GM19025 (cell line): ENCODE measurements around the gene MICAL3.
A peak's percentile ranks its signal among the peaks of the same experiment; 100 is the strongest.
"Not testable (repeated sequence)": the region's sequence is repeated elsewhere in the genome, so short reads cannot be mapped to it uniquely, and the experiment has no call there.

Source experiments
- ATAC-seq: cut with Tn5 transposase; IDR thresholded peaks from one replicate; pipeline ENCODE4 v1.9.1; 2021; ENCODE audit warnings: mild to moderate bottlenecking, low read depth, moderate library complexity; ENCODE audit not compliant: unreplicated experiment

The MICAL3 gene

GRCh38 chr22:17774206-17774925 lies 250.0 kb downstream of the MICAL3 start, which contains the start of gene BID:
Gene BID (minus strand): TSS chr22:17774469. CDS start chr22:17750116, 24,353 bp downstream.
- peak; percentile 18 for ATAC-seq

GRCh38 chr22:17773606-17774205 lies 250.7 kb downstream of the MICAL3 start:
- ATAC-seq: peak; percentile 35

DNA sequence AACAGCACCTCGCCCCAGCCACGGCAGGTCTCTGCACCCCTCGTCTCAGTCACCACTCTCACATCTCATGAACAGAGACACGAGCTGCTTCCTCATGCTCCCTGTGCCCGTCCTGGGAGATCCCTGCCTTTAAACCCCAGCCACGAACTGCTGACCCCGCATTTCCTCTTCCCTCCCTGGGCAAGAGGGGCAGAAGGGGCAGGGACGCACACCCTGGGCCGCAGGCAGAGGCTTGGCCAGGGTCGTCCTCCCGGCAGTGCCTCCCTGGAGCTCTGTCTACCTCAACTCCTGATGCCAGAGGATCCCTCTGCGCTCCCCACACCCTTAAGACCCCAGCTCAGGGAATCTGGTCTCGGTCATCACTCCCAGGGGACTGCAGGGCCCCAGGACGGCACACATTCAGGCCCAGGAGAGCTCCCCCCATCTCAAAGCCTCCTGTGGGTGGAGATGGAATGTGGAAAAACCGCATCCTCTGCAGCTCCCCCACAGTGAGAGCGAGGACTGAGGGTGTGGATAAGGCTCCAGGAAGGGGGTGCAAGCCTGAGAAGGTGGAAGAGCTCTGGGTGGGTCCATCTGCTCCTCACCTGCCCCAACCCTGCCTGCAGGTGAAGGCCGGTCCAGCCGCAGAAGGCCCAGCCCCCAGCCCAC lies 251.3 kb downstream of the MICAL3 start:
- no peak for ATAC-seq

- no peak for ATAC-seq
Observed at GRCh38 chr22:17772249-17772957, 252.0 kb downstream of the MICAL3 start.

DNA sequence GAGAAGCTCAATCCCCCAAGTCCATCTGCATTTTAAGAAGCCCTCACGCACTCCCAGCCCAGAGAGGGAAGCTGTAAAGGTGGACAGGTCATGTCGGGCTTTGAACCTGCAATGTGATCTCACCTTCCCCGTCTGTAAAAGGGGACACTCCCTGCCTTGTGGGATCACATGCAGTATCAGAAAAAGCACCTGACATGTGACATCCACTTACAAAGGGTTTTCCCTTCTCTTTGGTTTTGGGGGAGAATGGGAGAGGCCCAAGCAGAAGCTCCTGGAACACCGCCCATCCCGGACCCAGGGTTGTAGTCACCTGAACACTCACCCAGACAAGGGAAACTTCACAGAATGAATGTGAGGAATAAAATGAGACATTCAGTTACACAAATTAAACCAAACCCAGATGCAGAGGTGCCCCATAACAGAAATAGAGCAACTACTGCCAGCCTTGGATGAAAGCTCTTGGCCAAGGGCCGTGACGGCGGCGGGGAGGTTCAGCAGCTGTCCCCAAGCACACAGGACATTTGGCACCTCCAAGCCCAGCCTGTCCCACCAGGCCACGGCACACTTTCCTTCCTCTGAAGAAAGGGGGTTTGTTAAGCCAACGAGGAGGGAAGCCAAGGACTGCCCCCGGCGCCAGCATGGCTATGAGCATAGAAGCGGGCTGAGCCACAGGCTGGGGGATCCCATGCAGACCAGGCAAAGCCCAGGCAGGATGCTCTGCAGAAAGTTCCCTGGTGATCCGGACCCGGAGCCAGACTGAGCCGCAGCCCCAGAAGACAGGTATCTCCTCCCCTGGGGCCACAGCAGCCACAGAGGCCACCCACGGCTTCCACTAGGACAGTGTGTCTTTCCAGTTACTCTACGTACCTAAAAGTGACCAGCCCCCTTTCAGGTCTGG lies 253.9 kb downstream of the MICAL3 start:
- no peak for ATAC-seq

DNA sequence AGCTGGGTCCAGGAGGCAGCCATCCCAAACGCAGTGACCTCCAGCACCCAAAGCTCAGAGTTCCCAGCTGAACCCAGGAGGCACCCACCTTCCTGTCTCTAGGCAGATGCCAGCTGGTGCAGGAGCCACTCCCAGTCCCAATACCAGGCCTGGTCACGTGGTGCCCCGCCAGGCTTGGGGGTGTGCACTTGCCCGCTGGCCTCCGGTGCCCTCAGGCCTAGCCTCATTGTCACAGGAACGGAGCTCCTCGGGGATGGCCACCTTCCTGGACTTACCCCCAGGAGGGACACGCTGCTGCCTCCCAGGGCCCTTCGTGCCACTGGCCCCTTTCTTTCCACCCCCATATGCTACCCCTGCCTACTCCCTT lies 254.7 kb downstream of the MICAL3 start:
- no peak for ATAC-seq

DNA sequence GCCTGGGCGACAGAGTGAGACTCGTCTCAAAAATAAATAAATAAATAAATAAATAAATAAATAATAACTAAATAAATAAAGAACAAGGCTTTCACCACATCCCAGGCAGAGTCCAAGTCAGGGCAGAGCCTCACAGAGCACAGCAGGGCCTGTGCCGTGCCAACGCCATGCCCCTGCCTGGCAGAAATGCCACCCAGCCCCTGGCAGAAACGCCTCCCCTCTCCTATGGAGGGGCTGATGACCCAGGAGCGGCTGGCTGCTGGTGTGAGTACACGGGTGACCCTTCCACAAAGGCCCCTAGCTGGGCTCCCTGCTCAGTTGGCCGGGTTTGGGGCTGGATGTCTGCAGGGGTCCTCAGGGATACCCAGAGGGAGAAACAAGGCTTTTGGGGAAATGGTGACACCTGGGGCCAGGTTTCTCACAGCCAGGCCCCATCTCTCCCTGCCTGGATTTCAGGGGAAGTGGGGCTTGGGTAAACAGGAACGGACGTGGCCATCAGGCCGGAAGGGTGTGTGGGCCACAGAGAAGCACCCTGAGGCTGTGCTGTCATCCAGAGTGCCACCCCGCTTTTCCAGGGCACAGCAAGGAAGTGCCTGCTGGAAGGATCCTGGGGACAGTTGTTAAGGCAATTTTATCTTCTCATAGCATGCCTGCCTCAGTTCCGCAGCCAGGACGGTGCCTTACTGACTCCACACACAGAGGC lies 255.2 kb downstream of the MICAL3 start:
- no peak for ATAC-seq

- peak; percentile 74 for ATAC-seq
Observed at GRCh38 chr22:17767233-17768065, 256.9 kb downstream of the MICAL3 start.

DNA sequence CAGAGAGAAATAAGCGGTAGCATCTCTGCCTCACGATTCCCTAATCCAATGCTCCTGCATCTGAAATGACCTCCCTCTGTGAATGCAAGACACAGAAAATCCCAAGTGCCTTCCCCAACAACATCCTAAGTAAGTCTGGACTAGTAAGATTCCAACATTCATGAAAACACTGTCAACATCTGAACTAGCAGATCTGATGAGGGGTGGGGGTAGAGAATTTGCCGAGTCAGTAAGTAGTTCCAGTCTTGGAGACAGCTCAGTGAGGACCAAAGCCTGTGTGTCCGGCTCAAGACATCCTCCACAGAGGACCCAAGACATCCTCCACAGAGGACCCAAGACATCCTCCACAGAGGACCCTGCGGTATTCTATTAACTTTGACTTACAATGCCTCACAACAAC lies 259.5 kb downstream of the MICAL3 start:
- not testable (repeated sequence) for ATAC-seq

DNA sequence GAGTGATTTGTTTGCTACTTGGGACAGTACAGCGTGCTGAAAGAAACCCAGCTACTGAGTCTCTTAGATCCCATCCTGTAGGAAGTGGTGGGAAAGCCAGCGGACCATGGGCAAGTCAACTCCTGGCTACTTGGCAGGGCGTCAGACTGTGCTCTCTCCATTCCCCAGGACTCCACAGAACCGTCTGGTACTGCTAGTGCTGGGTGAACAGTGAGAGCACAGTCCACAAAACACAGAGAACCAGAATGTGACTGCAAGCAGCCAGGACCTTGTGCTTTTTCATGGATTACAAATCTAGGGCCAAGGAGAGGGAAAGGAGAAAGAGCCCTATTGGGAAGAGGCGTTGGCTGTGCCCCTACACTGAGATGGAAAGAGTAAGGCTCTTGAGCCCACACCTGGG lies 260.3 kb downstream of the MICAL3 start:
- ATAC-seq: no peak

DNA sequence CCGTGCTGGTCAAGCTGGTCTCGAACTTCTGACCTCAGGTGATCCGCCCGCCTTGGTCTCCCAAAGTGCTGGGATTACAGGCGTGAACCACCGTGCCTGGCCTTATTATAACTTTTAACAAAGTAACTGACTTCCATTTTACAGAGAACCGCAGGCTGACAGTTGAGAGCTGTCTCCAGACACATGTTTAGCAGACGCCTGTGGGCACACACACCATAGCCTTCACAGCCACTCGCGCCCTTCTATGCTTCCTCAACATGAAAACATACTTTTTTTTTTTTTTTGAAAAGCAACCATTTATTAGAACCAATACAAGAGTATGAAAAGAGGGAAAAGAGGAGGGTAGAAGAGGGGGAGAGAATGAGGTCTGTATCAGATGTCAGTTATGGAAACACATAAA lies 260.9 kb downstream of the MICAL3 start:
- ATAC-seq: not testable (repeated sequence)

GRCh38 chr22:17761138-17761488 lies 263.2 kb downstream of the MICAL3 start:
- ATAC-seq: no peak

DNA sequence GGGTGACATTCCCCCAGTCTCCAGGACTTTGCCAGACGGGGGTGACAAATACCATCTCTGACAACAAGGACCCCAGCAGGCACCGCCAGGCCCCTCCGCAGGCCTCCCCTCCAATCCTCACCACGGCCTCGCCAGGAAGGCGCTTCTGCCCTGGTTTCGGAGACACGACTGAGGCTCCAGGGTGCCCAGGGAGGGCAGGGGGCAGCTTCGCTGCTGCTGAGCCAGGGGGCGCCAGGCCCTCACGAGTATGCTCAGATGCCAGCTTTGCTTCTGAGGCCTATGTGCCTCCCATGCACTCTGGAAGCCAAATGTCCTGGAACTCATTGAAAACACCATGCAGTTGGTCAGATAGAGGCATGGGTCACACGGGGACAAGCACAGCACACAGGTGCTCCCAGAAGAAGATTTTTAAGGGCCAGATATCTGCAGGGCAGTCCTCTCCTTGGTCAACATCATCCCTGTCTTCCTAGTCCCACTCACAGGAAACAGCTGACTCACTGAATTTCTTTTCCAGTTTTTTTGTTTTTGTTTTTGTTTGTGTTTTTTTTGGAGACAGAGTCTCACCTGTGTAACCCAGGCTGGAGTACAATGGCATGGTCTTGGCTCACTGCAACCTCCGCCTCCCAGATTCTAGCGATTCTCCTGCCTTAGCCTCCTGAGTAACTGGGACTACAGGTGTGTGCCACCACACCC lies 270.0 kb downstream of the MICAL3 start:
- ATAC-seq: no peak

GRCh38 chr22:17753401-17753989 lies 270.9 kb downstream of the MICAL3 start:
- ATAC-seq: no peak

- ATAC-seq: no peak
Observed at GRCh38 chr22:17751596-17751995, 272.8 kb downstream of the MICAL3 start.

DNA sequence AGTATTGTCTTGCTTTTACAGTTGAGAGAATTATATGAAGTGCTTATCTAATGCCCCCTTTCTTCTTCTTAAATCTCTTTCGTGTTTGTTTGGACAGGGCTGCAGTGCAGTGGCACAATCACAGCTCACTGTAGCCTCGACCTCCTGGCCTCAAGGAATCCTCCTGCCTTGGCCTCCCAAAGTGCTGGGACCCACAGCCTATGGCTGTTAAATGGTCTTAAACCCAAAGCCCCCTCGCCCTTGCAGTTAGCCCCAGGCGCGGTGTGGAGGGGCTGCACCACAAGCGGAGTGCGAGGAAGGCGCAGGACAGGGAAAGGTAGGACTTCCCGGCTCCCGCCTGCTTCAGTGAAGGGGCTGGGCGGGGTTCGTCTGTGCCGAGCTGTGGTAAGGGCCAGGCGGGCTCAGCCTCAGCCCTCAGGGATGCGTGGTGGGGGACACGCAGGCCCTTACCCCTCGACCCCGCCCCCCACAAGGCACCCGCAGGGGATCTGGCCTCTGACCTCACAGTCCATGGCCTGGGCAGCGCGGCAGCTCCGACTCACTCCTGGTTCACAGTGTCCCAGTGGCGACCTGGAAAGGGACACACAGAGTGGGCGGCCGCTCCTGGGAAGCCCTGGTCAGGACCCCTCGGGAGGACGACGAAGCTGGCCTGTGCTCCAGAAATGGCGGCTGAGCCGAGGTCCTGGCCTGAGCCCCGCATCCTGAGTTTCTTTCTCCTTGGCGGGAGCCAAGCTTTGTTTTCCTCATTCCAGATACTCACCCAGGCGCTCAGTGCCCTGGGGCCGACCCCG lies 274.6 kb downstream of the MICAL3 start:
- ATAC-seq: no peak
